Progenitor cell of endocrine pancreas (in vitro differentiated cells): ENCODE data around the gene TCEA2. TPM values are rescaled to one million over a fixed set of nuclear protein-coding genes. Genes with fewer than 3 reads are reported as not detected.

Source experiments
- DNase-seq: peaks from one replicate; pipeline ENCODE4 v3.0.0; 2021; ENCODE audit warnings: low spot score; ENCODE audit not compliant: unreplicated experiment
- H3K27ac Mint-ChIP-seq: 2 replicates; pipeline ENCODE4 v1.8.0; 2021; ENCODE audit warnings: mild to moderate bottlenecking, moderate library complexity, mixed read lengths
- H3K27me3 Mint-ChIP-seq: 2 replicates; pipeline ENCODE4 v1.8.0; 2021; ENCODE audit warnings: mixed read lengths
- H3K36me3 Mint-ChIP-seq: 2 replicates; pipeline ENCODE4 v1.8.0; 2022; ENCODE audit warnings: mixed read lengths; ENCODE audit not compliant: insufficient read depth
- H3K4me1 Mint-ChIP-seq: 2 replicates; pipeline ENCODE4 v1.8.0; 2021; ENCODE audit warnings: low read depth, mixed read lengths
- H3K4me3 Mint-ChIP-seq: 2 replicates; pipeline ENCODE4 v1.8.0; 2021; ENCODE audit warnings: low read depth, mild to moderate bottlenecking, moderate library complexity, mixed read lengths
- H3K9me3 Mint-ChIP-seq: 2 replicates; pipeline ENCODE4 v1.8.0; 2021; ENCODE audit warnings: low read depth, mixed read lengths
- total RNA-seq: library from RNA; stranded (reverse); gene quantifications from 2 replicates; pipeline ENCODE4 v1.2.1, GENCODE V29; 2021
- TF ChIP-seq, protein P1 (sequence below): fragments of 200-600 bp; sonication (generic); IDR thresholded peaks from one replicate; pipeline ENCODE4 v1.5.0; 2021; ENCODE audit warnings: antibody characterized with exemption, mild to moderate bottlenecking; ENCODE audit not compliant: unreplicated experiment

The TCEA2 gene
- total RNA-seq, 1 donor from 2014 or later, result 92.7 TPM

DNA sequence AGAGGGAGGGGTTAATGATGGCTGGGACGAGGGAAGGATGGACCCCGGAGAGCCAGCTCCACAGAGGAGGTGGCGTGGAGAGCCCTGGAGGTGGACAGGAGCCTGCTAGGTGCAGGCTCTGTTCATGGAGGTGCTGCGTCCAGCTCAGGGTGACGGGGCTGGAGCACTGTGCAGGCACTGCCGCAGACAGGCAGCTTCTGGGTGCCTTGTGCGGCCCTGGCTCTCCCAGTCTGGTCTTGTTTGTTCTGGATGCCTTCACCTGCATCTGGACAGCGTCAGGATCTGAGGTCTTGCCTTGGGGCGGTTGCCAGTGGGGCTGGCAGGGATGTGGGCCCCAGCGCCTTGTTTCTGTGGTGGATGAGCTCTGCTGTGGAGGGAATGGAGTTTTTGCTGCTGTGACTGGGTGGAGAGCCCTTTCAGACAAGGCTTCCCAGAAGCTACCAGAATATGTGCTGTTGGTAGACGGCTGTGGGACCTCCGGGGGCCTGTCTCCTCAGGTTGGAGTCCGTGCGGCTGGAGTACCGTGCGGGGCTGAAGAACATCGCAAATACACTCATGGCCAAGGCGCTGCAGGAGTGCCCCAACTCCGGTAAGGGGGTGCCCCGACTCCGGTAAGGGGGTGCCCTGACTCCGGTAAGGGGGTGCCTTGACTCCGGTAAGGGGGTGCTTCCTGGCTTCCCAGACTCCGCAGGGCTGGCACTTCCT lies 34.9 kb upstream of the TCEA2 start:
- no peak overlapping the region for H3K27ac Mint-ChIP-seq
- no peak overlapping the region for H3K4me3 Mint-ChIP-seq

GRCh38 chr20:64029293-64030117 lies 33.5 kb upstream of the TCEA2 start:
- TF ChIP-seq, protein P1, sequence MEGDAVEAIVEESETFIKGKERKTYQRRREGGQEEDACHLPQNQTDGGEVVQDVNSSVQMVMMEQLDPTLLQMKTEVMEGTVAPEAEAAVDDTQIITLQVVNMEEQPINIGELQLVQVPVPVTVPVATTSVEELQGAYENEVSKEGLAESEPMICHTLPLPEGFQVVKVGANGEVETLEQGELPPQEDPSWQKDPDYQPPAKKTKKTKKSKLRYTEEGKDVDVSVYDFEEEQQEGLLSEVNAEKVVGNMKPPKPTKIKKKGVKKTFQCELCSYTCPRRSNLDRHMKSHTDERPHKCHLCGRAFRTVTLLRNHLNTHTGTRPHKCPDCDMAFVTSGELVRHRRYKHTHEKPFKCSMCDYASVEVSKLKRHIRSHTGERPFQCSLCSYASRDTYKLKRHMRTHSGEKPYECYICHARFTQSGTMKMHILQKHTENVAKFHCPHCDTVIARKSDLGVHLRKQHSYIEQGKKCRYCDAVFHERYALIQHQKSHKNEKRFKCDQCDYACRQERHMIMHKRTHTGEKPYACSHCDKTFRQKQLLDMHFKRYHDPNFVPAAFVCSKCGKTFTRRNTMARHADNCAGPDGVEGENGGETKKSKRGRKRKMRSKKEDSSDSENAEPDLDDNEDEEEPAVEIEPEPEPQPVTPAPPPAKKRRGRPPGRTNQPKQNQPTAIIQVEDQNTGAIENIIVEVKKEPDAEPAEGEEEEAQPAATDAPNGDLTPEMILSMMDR, result no peak
- H3K4me3 Mint-ChIP-seq, result no peak overlapping the region
- peaks cover 22% of the 10 kb centered on the region for H3K36me3 Mint-ChIP-seq
- no peak for DNase-seq
- no peak overlapping the region for H3K27ac Mint-ChIP-seq
- H3K27me3 Mint-ChIP-seq, result no peaks in the 10 kb centered on the region
- H3K9me3 Mint-ChIP-seq, result no peaks in the 10 kb centered on the region
- peaks cover 4% of the 10 kb centered on the region for H3K4me1 Mint-ChIP-seq

More for the DNA sequence above, 34.9 kb upstream of the TCEA2 start:
- no peak for DNase-seq
- H3K9me3 Mint-ChIP-seq, result no peaks in the 10 kb centered on the region
- H3K4me1 Mint-ChIP-seq, result peaks cover 9% of the 10 kb centered on the region
- peaks cover 17% of the 10 kb centered on the region for H3K36me3 Mint-ChIP-seq
- no peaks in the 10 kb centered on the region for H3K27me3 Mint-ChIP-seq
- TF ChIP-seq, protein P1, result no peak

GRCh38 chr20:64030371-64031134 lies 32.4 kb upstream of the TCEA2 start:
- H3K36me3 Mint-ChIP-seq, result peaks cover 22% of the 10 kb centered on the region
- TF ChIP-seq, protein P1, result no peak
- H3K9me3 Mint-ChIP-seq, result no peaks in the 10 kb centered on the region
- H3K27ac Mint-ChIP-seq, result no peak overlapping the region
- no peaks in the 10 kb centered on the region for H3K27me3 Mint-ChIP-seq
- no peak for DNase-seq
- no peak overlapping the region for H3K4me3 Mint-ChIP-seq
- H3K4me1 Mint-ChIP-seq, result peaks cover 8% of the 10 kb centered on the region

DNA sequence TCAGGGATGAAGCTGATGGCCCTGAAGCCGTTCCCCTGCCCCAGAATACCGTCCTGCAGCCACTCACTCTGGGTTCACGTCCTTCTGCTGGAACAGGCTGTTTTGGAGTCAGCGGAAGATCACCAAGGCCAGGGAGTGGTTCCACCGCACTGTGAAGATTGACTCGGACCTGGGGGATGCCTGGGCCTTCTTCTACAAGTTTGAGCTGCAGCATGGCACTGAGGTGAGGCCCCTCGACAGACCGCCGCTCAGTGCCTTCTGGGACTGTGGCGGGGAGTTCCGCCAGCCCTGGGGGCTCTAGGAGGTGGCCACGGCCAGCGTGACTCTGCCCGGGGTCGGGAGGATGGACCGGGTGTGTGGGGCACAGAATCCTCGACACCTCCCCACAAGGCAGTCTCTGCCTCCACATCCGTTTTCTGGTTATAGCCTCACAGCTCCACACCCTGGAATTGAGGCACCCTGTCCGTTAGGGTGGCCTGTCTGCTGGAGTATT lies 31.1 kb upstream of the TCEA2 start:
- Mint-ChIP-seq H3K27ac (no peak overlapping the region), H3K27me3 (no peaks in the 10 kb centered on the region), H3K9me3 (no peaks in the 10 kb centered on the region), H3K4me3 (no peak overlapping the region), H3K36me3 (peaks cover 22% of the 10 kb centered on the region), H3K4me1 (peaks cover 17% of the 10 kb centered on the region)
- TF ChIP-seq, protein P1, result no peak
- no peak for DNase-seq
